Stimulated activated CD4-positive, alpha-beta T cell treated with anti-CD3 and anti-CD28 coated beads, Interleukin-2, amount 100 ng/mL, for 24 hours (primary cell): ENCODE data around the gene SAMSN1.
"Not testable (repeated sequence)": the region's sequence is repeated elsewhere in the genome, so short reads cannot be mapped to it uniquely, and the experiment has no call there.

ENCODE experiments used
- DNase-seq, 2 donors: peaks; one replicate each; pipeline ENCODE4 v3.0.0-alpha.2; 2020

SAMSN1 gene

DNA sequence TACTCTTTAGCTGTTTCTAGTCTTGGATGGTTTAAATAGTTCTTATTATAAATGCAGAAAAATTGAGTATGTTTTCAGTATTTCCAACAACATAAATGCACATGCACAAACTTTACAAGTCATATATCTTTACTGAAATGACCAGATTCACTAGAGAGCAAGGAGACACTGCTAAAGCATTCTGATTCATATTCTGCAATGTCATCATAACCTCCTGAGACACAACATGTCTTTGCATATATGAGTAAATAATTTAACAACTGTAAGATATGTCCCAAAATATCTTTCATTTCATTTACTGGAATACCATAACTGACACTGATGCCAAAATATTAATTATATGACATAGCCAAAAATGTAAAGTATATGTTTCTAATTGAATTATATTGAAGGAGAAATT, 16.8 kb upstream of the SAMSN1 start:
- no peak for DNase-seq

DNA sequence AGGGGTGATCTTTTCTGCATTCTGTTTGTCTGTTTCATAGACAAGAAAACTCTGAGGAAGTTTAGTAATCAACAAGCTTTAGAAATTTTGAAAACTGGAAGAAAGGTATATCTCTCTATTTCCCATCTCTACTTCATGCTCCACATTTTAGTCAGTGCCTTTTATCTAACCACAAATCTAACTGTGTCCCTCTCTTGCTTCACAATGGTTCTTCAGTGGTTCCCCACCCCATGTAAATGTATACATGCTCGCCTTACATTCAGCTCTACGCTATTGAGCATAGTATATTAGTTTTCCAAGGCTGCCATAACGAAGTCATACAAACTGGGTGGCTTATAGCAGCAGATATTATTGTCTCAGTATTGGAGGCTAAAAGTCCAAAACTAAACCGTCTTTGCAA, 14.4 kb upstream of the SAMSN1 start:
- no peak for DNase-seq

DNA sequence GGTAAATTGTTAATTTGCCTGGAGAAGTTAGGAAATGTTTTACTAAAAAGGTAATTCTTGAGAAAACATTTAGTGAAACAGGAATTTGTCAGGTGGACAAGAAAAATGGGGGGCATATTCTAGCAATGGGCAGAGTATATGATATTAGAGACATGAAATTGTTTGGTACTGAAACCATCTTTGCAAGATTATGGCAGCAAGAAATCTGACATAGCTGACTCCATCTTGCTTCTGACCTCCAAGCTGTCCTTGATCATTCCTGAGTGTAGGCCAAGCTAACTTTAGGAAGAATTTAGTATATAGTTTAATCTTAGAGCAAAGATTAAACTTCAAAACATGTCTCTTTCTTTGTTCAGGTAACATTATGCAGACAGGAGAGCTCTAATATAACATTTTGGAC, 14.0 kb upstream of the SAMSN1 start:
- DNase-seq = no peak

DNA sequence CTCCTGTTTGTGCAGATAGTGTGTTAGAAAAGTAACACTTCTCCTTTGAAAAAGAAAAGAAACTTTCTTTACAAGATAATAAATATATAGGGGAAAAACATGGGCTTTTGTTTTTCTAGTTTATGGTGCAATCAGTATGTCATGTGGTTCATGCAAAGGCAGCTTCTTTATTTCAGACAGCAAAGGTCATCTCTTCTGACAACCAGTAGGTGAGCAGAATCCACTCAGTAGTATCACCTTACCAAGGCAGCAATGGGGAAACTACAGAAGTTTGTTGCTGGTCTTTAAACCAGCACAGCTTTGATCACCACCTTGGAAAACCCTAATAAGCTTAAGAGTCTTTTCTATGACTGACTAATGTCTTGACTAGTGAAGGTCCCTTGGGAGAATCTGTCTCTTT, 13.0 kb upstream of the SAMSN1 start:
- no peak for DNase-seq

DNA sequence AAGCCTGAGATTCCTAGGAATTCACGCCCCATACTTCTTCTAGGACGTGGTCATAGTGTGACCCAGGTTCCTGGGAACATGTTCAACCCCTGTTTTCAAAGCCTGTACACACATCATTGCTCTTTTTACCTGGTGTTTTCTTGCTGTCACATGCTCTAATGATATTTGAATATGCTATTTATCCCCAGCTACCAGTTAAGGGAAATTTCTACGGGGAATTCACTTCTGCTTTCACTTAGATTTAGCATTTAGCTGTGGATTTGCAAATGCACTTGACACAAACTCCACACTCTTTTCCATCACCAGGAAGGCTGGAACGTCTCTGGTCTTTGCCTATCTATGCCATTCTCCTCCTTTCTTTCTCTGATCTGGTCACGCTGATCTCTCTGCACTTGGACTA, 11.3 kb upstream of the SAMSN1 start:
- DNase-seq = no peak

DNA sequence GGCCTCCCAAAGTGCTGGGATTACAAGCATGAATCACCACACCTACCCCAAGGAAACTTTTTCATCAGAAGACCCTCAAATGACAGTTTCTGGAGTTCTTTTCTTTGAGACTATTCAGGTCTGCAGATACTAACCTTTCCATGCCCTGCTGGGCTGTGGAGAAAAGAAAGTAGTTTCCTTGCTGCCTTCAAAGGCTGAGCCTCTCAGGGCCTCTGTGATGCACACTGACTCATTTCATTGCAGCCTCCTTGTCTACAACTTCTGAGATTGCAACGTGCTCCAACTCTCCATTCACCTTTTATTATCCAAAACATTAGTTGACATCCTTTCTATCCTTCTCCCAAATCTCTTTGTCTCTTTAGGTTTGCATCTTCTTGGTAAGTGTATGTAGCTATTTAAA, 8.8 kb upstream of the SAMSN1 start:
- peak in 1 of 2 donors; percentile 30 for DNase-seq

DNA sequence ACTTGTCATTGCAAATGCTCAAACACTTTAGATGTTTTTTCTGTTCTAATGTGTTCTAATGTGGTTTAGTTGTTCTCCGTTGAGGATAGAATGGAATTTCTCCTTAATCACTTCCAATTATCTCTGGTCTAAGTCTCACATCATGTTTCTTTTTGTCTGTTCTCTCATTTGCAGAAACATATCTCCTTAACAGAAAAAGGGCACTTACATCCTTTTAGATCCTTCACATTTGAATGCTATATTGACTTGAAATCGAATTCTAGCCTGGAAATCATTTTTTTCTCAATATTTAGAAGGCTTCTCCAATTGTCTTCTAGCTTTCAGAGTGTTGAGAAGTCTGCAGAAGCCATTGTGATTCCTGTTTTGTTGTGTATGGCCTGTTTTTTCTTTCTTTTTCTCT, 7.3 kb upstream of the SAMSN1 start:
- DNase-seq = no peak

DNA sequence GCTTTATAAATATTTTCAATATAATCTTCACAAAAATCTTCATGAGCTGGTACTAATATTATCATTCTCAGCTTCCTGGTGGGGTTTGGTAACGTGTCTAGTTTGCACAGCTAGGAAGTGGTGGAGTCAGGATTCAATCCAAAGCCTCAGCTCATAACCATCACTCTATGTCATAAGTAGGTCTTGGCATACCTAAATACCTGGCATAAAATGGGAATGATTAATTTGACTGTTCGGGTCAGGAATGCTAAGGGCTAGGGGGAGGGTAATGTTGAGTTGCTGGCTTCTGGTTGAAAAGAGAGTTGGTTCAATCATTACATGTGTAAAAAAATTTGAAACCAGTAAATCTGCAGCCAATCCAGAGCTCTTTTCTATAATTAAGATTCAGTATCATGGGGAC, 5.6 kb upstream of the SAMSN1 start:
- no peak for DNase-seq

DNA sequence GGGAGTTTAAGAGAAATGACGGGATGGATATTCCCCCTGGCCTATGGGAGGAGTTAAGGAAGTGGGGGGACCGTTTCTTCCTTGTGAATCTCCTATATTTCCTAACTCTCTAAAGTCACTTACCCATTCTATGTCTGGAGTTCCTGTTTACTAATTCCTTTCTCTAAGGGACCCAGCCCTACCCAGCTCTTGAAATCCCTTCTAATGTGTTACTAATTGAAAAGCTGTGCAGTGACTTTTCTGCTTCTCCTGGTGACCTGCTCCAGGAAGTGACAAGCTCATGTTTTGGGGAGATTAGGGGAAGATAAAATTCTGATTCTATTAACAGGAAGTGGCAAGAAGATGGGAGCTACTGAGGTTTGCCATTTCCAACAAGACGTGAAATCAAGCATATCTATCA, 4.0 kb upstream of the SAMSN1 start:
- no peak for DNase-seq

DNA sequence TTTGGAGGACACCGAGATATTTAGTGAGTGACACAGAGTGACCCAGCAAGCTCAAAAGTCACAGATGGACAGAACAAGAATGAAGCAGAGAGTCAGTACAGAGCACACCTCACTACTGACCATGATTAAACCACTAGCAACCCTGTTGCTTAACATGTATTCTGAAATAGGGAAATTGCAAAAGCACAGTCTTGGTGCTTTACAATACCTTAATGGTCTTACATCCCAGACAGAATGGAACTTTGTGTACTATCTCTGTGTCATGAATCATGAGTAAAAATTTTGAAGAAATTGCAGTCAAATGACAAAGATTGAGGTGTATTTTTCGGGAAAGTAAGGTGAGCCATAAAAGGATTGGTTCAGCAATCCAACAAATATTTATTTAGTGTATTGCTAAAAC, 2.7 kb upstream of the SAMSN1 start:
- DNase-seq = no peak

DNA sequence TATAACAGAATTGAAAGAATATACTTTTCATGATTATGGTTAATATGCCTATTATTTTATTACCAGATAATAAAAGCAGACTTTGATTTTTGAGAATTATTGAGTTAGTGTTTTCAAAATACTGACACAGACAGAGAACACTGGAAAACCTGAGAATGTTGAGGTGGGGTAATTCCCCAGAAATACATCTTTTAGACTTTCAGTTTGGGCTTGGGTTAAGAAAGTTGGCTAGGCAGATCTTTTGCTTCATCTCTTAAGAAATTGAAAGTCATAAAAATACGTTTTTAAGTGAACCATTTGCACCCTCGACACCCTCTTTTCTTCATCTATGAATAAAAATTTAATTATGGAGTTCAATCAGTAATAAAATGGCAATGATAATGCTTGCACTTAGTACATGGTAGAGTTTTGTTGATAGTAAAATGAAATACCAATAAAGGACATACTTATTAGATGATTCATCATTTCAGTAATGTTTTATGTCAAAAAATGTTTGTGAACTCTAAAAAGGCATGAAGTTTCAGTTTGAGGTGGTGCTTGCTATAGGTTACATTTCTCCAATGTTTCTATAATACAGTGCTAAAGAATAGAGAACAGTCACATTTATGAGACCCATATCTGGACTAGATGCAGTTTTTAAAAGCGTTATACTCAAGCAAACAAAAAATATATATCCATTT, 1.9 kb upstream of the SAMSN1 start:
- no peak for DNase-seq

DNA sequence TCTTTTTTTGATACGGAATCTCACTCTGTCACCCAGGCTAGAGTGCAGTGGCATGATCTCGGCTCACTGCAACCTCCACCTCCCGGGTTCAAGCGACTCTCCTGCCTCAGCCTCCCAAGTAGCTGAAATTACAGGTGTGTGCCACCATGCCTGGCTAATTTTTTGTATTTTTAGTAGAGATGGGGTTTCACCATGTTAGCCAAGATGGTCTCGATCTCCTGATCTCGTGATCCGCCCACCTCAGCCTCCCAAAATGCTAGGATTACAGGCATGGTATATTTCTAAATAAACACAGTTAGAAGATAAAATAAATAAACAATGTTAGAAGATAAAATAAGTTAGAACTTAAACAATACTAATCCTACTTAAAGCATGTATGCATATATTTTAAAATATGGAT, 604 bp upstream of the SAMSN1 start:
- DNase-seq = not testable (repeated sequence)

DNA sequence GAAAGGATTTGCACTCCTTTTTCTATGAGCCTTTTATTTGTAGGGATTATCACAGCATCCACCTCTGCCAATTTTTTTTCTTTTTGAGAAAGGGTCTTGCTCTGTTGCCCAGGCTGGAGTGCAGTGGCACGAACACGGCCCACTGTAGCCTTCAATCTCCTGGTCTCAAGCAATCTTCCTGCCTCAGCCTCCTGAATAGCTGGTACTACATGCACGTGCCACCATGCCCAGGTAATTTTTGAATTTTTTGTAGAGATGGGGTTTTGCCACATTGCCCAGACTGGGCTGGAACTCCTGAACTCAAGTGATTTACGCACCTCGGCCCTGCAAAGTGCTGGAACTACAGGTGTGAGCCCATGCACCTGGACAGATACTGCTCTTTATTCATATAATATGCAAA, 2.1 kb downstream of the SAMSN1 start:
- no peak for DNase-seq

DNA sequence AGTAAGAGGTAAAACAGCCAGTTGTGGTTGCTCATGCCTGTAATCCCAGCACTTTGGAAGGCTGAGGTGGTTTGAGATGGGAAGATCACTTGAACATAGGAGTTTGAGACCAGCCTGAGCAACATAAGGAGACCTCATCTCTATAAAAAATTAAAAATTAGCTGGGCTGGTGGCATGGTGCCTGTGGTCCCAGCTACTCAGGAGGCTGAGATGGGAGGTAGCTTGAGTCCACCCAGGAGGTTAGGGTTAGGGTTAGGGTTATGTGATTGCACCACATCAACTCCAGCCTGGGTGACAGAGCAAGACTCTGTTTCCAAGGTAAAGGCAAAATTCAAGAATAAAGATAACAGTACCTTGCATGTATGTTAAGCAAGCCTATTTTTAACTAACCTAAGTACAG, 3.5 kb downstream of the SAMSN1 start:
- DNase-seq = no peak

DNA sequence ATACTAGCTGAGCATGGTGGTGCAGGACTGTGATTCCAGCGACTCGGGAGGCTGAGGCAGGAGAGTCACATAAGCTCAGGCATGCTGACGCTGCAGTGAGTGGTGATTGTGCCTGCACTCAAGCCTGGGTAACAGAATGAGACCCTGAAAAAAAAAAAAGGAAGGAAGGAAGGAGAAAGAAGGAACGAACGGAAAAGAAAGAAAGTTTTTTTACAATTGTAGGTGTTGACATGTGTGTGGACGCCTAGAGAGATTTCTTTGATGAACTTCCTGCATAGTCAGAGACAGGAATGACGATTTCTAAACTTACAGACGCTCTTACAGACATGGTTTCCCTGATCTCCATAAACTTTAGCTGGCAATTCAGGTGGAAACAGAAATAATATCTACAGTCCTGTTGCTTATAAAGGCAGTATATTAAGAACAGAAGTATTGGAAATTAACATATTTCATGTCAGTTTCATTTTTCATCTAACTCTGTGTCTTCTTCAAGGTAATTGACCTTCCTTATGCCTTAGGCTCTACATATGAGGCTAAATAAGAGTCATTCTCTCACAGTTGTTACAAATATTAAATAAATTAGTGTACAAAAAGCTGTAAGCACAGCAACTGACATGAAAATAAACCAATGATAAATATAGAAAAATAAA, 4.1 kb downstream of the SAMSN1 start:
- DNase-seq = peak; percentile 32 to 45

DNA sequence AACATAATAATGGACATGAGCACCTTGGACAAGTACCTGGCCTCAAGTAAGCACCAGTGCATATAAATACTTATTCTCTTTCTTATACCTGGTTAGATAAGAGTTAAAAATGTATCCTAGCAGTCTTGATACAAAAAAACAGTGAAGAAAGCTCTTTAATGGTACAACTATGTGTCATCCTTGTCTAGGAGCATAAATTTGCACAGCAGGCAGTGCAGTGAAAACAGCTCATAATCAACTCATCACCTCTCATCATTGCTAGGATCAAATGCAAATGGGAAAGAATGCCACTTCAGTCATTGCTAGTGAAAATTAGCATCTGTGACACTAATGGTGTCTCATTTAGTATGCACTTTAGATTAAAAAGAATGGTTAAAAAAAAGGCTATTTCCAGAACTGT, 7.6 kb downstream of the SAMSN1 start:
- no peak for DNase-seq

DNA sequence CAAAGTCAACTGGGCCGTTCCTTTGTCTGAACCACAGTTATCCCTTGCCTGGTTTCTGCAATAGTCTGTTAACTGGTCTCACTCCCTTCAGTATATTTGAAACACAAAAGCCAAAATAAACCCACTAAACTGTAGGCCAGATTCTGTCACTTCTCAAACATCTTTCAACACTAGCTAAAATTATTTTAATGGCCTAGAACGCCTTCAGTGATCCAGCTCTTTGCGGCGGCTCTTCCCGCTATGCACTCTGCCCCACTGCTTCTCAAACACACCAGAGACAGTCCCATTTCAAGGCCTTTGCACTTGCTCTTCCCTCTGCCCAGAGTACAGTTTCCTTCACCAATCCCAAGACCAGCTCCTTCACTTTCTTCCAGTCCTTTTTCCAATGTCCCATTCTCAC, 9.2 kb downstream of the SAMSN1 start:
- DNase-seq = no peak

DNA sequence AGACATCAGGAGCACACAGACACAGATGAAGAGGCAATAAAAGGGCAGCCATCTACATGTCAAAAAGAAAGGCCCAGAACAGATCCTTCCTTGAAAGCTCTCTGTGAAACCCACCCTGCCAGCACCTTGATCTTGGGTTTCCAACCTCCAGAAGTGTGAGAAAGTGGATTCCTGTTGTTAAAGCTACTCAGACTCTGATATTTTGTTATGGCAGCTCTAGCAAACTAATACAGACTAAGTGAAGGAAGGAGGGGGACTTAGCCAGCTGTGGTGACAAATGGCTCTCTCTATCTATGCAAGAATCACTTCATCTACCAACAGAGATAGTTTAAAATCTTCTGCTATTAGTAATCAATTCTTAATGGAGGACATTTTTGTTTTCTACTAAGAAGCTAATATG, 10.4 kb downstream of the SAMSN1 start:
- no peak for DNase-seq

DNA sequence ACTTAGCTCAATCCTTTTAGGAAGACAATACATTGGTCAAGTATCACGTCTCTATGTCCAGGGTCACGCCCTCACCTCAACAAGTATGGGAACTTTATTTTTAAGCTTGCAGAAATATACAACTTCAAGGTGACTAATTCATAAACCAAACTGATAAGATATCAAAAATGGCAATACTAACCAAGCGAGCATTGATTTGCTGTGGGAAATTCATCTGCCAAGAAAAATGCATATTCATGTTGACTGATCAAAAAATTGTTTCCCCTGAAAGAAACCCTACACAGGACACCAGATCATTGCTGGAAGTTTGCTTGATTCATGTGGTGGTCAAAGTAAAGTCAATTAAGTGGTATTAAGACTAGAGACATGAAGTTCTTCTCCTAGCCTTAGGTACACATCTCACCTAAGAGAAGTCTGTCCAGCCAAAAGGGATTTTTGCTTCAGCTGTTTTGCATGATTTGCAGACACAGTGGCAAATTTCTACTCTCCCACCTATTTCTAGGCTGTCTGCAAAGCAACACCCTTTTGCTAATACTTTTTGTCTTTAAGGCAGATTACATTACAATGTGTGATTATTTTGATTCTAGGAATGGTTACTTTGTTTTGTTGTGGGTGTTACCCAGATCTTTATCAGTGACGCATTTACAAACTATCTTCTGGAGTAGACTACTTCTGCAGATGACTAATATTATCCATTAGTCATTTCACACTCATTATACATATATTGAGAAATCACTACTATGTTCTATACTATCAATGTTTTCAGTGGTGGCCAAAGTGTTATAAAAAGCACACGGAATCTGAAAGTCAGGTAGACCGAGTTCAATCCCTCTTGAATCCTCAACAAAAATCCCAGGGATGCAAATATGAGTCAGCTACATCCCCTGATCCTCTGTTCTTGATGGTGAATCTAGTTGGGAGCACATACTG, 12.4 kb downstream of the SAMSN1 start:
- no peak for DNase-seq

DNA sequence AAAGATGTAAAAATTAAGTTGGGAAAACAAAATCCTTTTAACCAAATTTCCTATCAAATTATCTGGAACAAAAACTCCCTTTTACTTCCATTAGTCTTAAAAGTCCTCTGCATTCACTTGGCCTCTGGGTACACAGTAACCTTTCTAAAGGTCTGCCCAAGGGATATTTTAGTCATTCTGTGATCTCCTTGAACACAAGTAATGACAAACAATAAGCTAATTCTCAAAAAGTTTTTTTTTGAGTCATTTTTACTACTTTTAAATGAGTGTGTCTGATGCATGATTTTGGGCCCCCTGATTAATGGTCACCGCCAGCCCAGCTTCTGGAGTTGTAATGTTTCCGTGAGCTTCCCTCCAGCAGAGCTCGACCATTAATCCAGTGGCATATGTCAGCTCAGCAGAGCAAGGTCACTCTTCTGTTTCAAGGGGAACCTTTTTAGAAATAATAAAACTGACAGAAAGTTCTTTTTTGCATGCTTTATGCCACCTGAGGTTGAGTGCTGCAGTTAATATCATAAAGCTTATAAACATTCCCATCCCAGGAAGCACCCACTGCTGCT, 14.3 kb downstream of the SAMSN1 start:
- DNase-seq = peak in 1 of 2 donors; percentile 49

DNA sequence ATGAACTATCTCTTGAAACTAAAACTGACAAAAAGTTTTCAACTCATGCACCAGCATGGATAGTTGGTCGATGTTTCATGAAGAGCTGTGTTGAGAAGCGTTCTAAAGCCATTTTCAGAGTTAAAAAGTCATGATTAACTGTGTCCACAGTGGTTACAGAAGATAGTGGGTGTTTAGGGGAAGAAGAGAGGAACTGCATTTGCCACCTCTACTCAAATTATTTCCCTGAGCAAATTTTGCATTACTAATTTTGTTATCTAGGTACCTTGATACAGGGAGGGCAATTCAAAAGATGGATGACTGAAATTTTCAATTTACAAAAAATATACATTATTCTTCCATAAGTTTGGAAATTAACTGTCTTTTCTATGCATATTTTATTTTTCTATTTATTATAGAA, 15.5 kb downstream of the SAMSN1 start:
- no peak for DNase-seq

DNA sequence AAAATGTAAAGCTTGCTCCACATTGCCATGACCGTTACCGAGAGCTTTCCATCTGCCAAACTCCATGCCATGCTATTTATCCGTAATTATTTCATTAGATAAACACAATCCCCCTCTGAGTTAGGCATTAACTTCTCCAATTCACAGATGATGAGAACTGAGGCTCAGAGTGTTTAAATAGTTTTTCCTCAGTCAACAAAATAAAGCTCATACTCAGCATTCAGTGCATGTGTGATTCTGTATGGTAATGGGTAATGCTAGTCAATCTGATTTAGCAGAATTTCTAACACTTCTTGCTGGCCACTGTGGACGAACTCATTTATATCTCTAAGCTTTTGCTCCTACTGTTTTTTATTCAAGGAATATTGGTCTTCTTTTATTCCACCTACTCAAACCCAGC, 17.3 kb downstream of the SAMSN1 start:
- no peak for DNase-seq
